Endodermal cell (in vitro differentiated cells): Measurements from ENCODE around the gene FSD1. TPM values are rescaled to one million over a fixed set of nuclear protein-coding genes. Genes with fewer than 3 reads are reported as not detected.
A peak's percentile ranks its signal among the peaks of the same experiment; 100 is the strongest.

ENCODE experiments used
- DNase-seq: peaks from one replicate; pipeline ENCODE4 v3.0.0-alpha.2; 2017
- H3K27ac ChIP-seq: 2 replicates; pipeline ENCODE4 v1.5.1; 2013; ENCODE audit warnings: mild to moderate bottlenecking, low read depth, low read length, moderate library complexity
- H3K27me3 ChIP-seq: 2 replicates; pipeline ENCODE4 v1.6.1; 2013; ENCODE audit warnings: mild to moderate bottlenecking, low read length, moderate library complexity; ENCODE audit not compliant: insufficient read depth, control insufficient read depth, poor library complexity, severe bottlenecking
- H3K36me3 ChIP-seq: 2 replicates; pipeline ENCODE4 v1.7.0; 2013; ENCODE audit warnings: mild to moderate bottlenecking, low read length, moderate library complexity; ENCODE audit not compliant: control insufficient read depth, insufficient read depth
- H3K4me1 ChIP-seq: one replicate; pipeline ENCODE4 v1.7.0; 2013; ENCODE audit warnings: low read length; ENCODE audit not compliant: control insufficient read depth, insufficient read depth
- H3K4me3 ChIP-seq: 2 replicates; pipeline ENCODE4 v1.5.1; 2013; ENCODE audit warnings: mild to moderate bottlenecking, low read length, moderate library complexity
- H3K9ac ChIP-seq: 2 replicates; pipeline ENCODE4 v1.6.1; 2013; ENCODE audit warnings: mild to moderate bottlenecking, low read length, moderate library complexity; ENCODE audit not compliant: poor library complexity, severe bottlenecking; ENCODE audit errors: extremely low read depth
- H3K9me3 ChIP-seq: 2 replicates; pipeline ENCODE4 v1.6.1; 2013; ENCODE audit warnings: mild to moderate bottlenecking, low read length, moderate library complexity; ENCODE audit not compliant: control insufficient read depth
- H3K27ac Mint-ChIP-seq: 2 replicates; pipeline ENCODE4 v1.8.0; 2020; ENCODE audit warnings: mixed read lengths
- H3K27me3 Mint-ChIP-seq: 2 replicates; pipeline ENCODE4 v1.8.0; 2021; ENCODE audit warnings: mild to moderate bottlenecking, mixed read lengths; ENCODE audit not compliant: insufficient read depth
- H3K36me3 Mint-ChIP-seq: 2 replicates; pipeline ENCODE4 v1.8.0; 2020; ENCODE audit warnings: low read depth, mixed read lengths
- H3K4me1 Mint-ChIP-seq: 2 replicates; pipeline ENCODE4 v1.8.0; 2020; ENCODE audit warnings: mixed read lengths
- H3K4me3 Mint-ChIP-seq: 2 replicates; pipeline ENCODE4 v1.8.0; 2020; ENCODE audit warnings: mild to moderate bottlenecking, moderate library complexity, mixed read lengths
- H3K9me3 Mint-ChIP-seq: 2 replicates; pipeline ENCODE4 v1.8.0; 2020; ENCODE audit warnings: mild to moderate bottlenecking, mixed read lengths
- CTCF ChIP-seq: fragments of 200-600 bp; sonication (generic); conservative IDR thresholded peaks from 2 replicates; pipeline ENCODE4 v1.5.0; 2021; ENCODE audit warnings: antibody characterized with exemption, mild to moderate bottlenecking
- WGBS, 2 experiments: methylation state at CpG; one replicate each; pipeline versions ENCODE4 v1.1.5 to v1.1.7; 2013; ENCODE audit warnings: missing lambda C conversion rate in 2 of 2, mixed read lengths in 1 of 2; ENCODE audit not compliant: insufficient coverage in 1 of 2, insufficient read length in 1 of 2; 5-methylcytosine and 5-hydroxymethylcytosine counted together
- total RNA-seq, 2 donors: library from RNA; stranded (reverse); fragmentation: NEBNext Ultra II Directional in 1 of 2; extraction: Animal tissue kit (Norgen Biotek cat#: 25700) in 1 of 2; gene quantifications; 2 replicates in 1 of 2; 3 replicates in 1 of 2; pipeline ENCODE4 v1.2.1, GENCODE V29; 2021

Gene FSD1
- total RNA-seq, 2 donors from 2014 or later, result 33.3 to 37.9 TPM

GRCh38 chr19:4358709-4359626 is 54.6 kb downstream of the FSD1 start:
- Mint-ChIP-seq H3K36me3 (peaks cover 23% of the 10 kb centered on the region), H3K4me3 (no peak overlapping the region), H3K4me1 (peaks cover 7% of the 10 kb centered on the region), H3K27me3 (no peaks in the 10 kb centered on the region), H3K9me3 (no peaks in the 10 kb centered on the region), H3K27ac (peak overlapping the region; percentile 72)
- DNase-seq, result peak; percentile 45
- Histone ChIP-seq H3K4me1 (peaks cover 3% of the 10 kb centered on the region), H3K27me3 (no peaks in the 10 kb centered on the region), H3K36me3 (peaks cover 29% of the 10 kb centered on the region), H3K4me3 (no peak overlapping the region), H3K27ac (no peak overlapping the region), H3K9me3 (no peaks in the 10 kb centered on the region), H3K9ac (no peak overlapping the region)
- no peak for TF ChIP-seq CTCF
- WGBS, 2 experiments, result 93 to 98% methylated on average over 14 to 25 of the region's 25 CpGs

GRCh38 chr19:4359627-4360000 is 55.2 kb downstream of the FSD1 start:
- Histone ChIP-seq H3K27me3 (no peaks in the 10 kb centered on the region), H3K4me1 (peaks cover 3% of the 10 kb centered on the region), H3K36me3 (peaks cover 22% of the 10 kb centered on the region), H3K9me3 (no peaks in the 10 kb centered on the region), H3K4me3 (no peak overlapping the region), H3K9ac (no peak overlapping the region), H3K27ac (no peak overlapping the region)
- Mint-ChIP-seq H3K4me1 (peaks cover 7% of the 10 kb centered on the region), H3K36me3 (peaks cover 23% of the 10 kb centered on the region), H3K27me3 (no peaks in the 10 kb centered on the region), H3K27ac (no peak overlapping the region), H3K4me3 (no peak overlapping the region), H3K9me3 (no peaks in the 10 kb centered on the region)
- 92 to 96% methylated on average over 10 to 13 of the region's 13 CpGs for WGBS, 2 experiments
- peak; percentile 42 for DNase-seq
- TF ChIP-seq CTCF, result no peak

- Mint-ChIP-seq H3K9me3 (no peaks in the 10 kb centered on the region), H3K27ac (peak overlapping the region; percentile 77), H3K4me1 (peaks cover 7% of the 10 kb centered on the region), H3K36me3 (peaks cover 26% of the 10 kb centered on the region), H3K27me3 (no peaks in the 10 kb centered on the region), H3K4me3 (no peak overlapping the region)
- Histone ChIP-seq H3K9ac (no peak overlapping the region), H3K27me3 (no peaks in the 10 kb centered on the region), H3K4me1 (peaks cover 3% of the 10 kb centered on the region), H3K9me3 (no peaks in the 10 kb centered on the region), H3K36me3 (peaks cover 23% of the 10 kb centered on the region), H3K27ac (peak overlapping the region; percentile 72), H3K4me3 (no peak overlapping the region)
- no peak for DNase-seq
- no peak for TF ChIP-seq CTCF
- WGBS, 2 experiments, result 94 to 100% methylated on average over 5 to 9 of the region's 9 CpGs
These were observed 55.7 kb downstream of the FSD1 start for GRCh38 chr19:4360081-4360569.
